ENCODE data around the gene MS4A3.
"Not testable (repeated sequence)": the region's sequence is repeated elsewhere in the genome, so short reads cannot be mapped to it uniquely, and the experiment has no call there.

The MS4A3 gene

GRCh38 chr11:60029015-60029632 is 27.3 kb upstream of the MS4A3 start:
- Histone ChIP-seq H3K4me1 (ENCODE audit: low read length) (no peaks in the 10 kb centered on the region), H3K36me3 (replicated peaks; ENCODE audit: insufficient read depth, low read length) (no peaks in the 10 kb centered on the region), H4K20me1 (ENCODE audit: insufficient read depth, low read length) (no peaks in the 10 kb centered on the region), H3K79me2 (ENCODE audit: low read length) (no peaks in the 10 kb centered on the region), H2AFZ (ENCODE audit: low read length) (no peak overlapping the region), H3K4me3 (ENCODE audit: low read length) (no peak overlapping the region), H3K9ac (ENCODE audit: low read length) (no peak overlapping the region), H3K27ac (ENCODE audit: low read length) (no peak overlapping the region), H3K9me2 (replicated peaks; ENCODE audit: insufficient read depth, low read length) (no peaks in the 10 kb centered on the region), H3K4me2 (ENCODE audit: low read depth, low read length) (no peak overlapping the region), H3K27me3 (replicated peaks; ENCODE audit: insufficient read depth, low read length) (no peaks in the 10 kb centered on the region), H3F3A (ENCODE audit: insufficient read depth, low read length) (no peaks in the 10 kb centered on the region), H3K9me3 (replicated peaks; ENCODE audit: insufficient read depth, low read length) (no peaks in the 10 kb centered on the region)
- no peak for DNase-seq
- TF ChIP-seq EZH2phosphoT487 (IDR thresholded peaks at IDR 0.05; ENCODE audit: low read length) (no peak), CTCF (IDR thresholded peaks at IDR 0.05; ENCODE audit: low read length) (no peak), EZH2 (optimal IDR thresholded peaks at IDR 0.05; ENCODE audit: low read depth, low read length) (no peak)

DNA sequence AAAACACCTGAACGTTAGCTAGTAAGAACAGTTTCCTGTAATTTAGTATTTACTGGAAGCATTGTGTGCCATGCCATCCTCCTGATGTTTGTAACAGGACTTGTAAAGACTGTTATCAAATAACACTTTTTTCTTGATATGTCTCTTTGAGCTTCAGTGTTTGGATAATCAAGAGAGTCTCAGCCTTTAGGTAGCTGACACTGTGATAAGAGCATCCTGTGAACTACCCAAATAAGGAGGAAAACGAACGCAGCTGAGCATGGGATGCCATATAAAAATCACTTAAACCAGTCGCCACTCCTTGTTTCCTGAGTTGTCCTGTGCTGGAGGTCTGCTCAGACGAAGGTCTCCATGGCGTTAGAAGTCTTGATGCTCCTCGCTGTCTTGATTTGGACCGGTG is 16.4 kb upstream of the MS4A3 start, which contains the start of gene OOSP2:
OOSP2 (plus strand) TSS at position 301 of the 400 bp plus-strand sequence; CDS start at position 352, 51 bp downstream.
- Histone ChIP-seq H3K9me3 (replicated peaks; ENCODE audit: insufficient read depth, low read length) (no peaks in the 10 kb centered on the region), H3K4me3 (ENCODE audit: low read length) (no peak within 1 kb of the TSS), H3K79me2 (ENCODE audit: low read length) (no peaks in the 10 kb centered on the region), H3K4me2 (ENCODE audit: low read depth, low read length) (no peak within 1 kb of the TSS), H3K9me2 (replicated peaks; ENCODE audit: insufficient read depth, low read length) (no peaks in the 10 kb centered on the region), H3K4me1 (ENCODE audit: low read length) (no peaks in the 10 kb centered on the region), H4K20me1 (ENCODE audit: insufficient read depth, low read length) (no peaks in the 10 kb centered on the region), H3K27me3 (replicated peaks; ENCODE audit: insufficient read depth, low read length) (no peaks in the 10 kb centered on the region), H3F3A (ENCODE audit: insufficient read depth, low read length) (no peaks in the 10 kb centered on the region), H2AFZ (ENCODE audit: low read length) (no peak within 1 kb of the TSS), H3K9ac (ENCODE audit: low read length) (no peak within 1 kb of the TSS), H3K36me3 (replicated peaks; ENCODE audit: insufficient read depth, low read length) (no peaks in the 10 kb centered on the region), H3K27ac (ENCODE audit: low read length) (no peak within 1 kb of the TSS)
- DNase-seq: no peak
- TF ChIP-seq EZH2phosphoT487 (IDR thresholded peaks at IDR 0.05; ENCODE audit: low read length) (no peak), CTCF (IDR thresholded peaks at IDR 0.05; ENCODE audit: low read length) (no peak), EZH2 (optimal IDR thresholded peaks at IDR 0.05; ENCODE audit: low read depth, low read length) (no peak)

DNA sequence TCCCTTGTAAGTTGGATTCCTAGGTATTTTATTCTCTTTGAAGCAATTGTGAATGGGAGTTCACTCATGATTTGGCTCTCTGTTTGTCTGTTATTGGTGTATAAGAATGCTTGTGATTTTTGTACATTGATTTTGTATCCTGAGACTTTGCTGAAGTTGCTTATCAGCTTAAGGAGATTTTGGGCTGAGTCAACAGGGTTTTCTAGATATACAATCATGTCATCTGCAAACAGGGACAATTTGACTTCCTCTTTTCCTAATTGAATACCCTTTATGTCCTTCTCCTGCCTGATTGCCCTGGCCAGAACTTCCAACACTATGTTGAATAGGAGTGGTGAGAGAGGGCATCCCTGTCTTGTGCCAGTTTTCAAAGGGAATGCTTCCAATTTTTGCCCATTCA is 6.0 kb upstream of the MS4A3 start:
- not testable (repeated sequence) for H3K4me1 ChIP-seq (ENCODE audit: low read length); H3K4me3 ChIP-seq (ENCODE audit: low read length); H3K4me2 ChIP-seq (ENCODE audit: low read depth, low read length); H3K27me3 ChIP-seq (replicated peaks; ENCODE audit: insufficient read depth, low read length); H3K27ac ChIP-seq (ENCODE audit: low read length); DNase-seq; H4K20me1 ChIP-seq (ENCODE audit: insufficient read depth, low read length); H3F3A ChIP-seq (ENCODE audit: insufficient read depth, low read length); H3K36me3 ChIP-seq (replicated peaks; ENCODE audit: insufficient read depth, low read length); H2AFZ ChIP-seq (ENCODE audit: low read length); H3K9me3 ChIP-seq (replicated peaks; ENCODE audit: insufficient read depth, low read length); H3K9ac ChIP-seq (ENCODE audit: low read length); H3K9me2 ChIP-seq (replicated peaks; ENCODE audit: insufficient read depth, low read length); H3K79me2 ChIP-seq (ENCODE audit: low read length)

DNA sequence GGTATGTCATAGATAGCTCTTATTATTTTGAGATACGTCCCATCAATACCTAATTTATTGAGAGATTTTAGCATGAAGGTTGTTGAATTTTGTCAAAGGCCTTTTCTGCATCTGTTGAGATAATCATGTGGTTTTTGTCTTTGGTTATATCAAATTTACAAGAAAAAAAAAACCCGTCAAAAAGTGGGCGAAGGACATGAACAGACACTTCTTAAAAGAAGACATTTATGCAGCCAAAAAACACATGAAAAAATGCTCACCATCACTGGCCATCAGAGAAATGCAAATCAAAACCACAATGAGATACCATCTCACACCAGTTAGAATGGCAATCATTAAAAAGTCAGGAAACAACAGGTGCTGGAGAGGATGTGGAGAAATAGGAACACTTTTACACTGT is 5.6 kb upstream of the MS4A3 start:
- not testable (repeated sequence) for H3K9me3 ChIP-seq (replicated peaks; ENCODE audit: insufficient read depth, low read length); H3K27ac ChIP-seq (ENCODE audit: low read length); H3K4me1 ChIP-seq (ENCODE audit: low read length); DNase-seq; H3K9ac ChIP-seq (ENCODE audit: low read length); H3K4me3 ChIP-seq (ENCODE audit: low read length); H3K4me2 ChIP-seq (ENCODE audit: low read depth, low read length); H2AFZ ChIP-seq (ENCODE audit: low read length); H4K20me1 ChIP-seq (ENCODE audit: insufficient read depth, low read length); H3F3A ChIP-seq (ENCODE audit: insufficient read depth, low read length); H3K36me3 ChIP-seq (replicated peaks; ENCODE audit: insufficient read depth, low read length); H3K9me2 ChIP-seq (replicated peaks; ENCODE audit: insufficient read depth, low read length); H3K27me3 ChIP-seq (replicated peaks; ENCODE audit: insufficient read depth, low read length); H3K79me2 ChIP-seq (ENCODE audit: low read length)
